NK-92 (cell line): ENCODE data around the gene ASCL5.

Experiments
- DNase-seq: peaks from one replicate; lab custom pipeline; 2025; ENCODE audit not compliant: unreplicated experiment; lab: John Stamatoyannopoulos, UW

The ASCL5 gene

GRCh38 chr1:201088901-201089525 is 38.0 kb downstream of the ASCL5 start:
- DNase-seq: no peak

GRCh38 chr1:201088395-201088794 is 38.6 kb downstream of the ASCL5 start:
- DNase-seq: no peak

- no peak for DNase-seq
Observed at GRCh38 chr1:201085902-201086735, 40.9 kb downstream of the ASCL5 start.

- DNase-seq: no peak
Observed at GRCh38 chr1:201084295-201084694, 42.7 kb downstream of the ASCL5 start.

GRCh38 chr1:201083741-201084140 is 43.2 kb downstream of the ASCL5 start:
- DNase-seq: no peak

GRCh38 chr1:201080135-201080534 is 46.8 kb downstream of the ASCL5 start:
- DNase-seq: no peak

GRCh38 chr1:201077736-201078135 is 49.2 kb downstream of the ASCL5 start:
- DNase-seq: no peak

GRCh38 chr1:201077116-201077515 is 49.9 kb downstream of the ASCL5 start:
- DNase-seq: no peak

GRCh38 chr1:201076092-201076491 is 50.9 kb downstream of the ASCL5 start:
- DNase-seq: no peak

GRCh38 chr1:201074018-201074417 is 53.0 kb downstream of the ASCL5 start:
- DNase-seq: no peak

GRCh38 chr1:201072922-201073321 is 54.1 kb downstream of the ASCL5 start:
- DNase-seq: no peak

GRCh38 chr1:201072149-201072548 is 54.8 kb downstream of the ASCL5 start:
- no peak for DNase-seq

- no peak for DNase-seq
Observed at GRCh38 chr1:201069636-201070035, 57.3 kb downstream of the ASCL5 start.

- DNase-seq: no peak
Observed at GRCh38 chr1:201068976-201069375, 58.0 kb downstream of the ASCL5 start.

GRCh38 chr1:201066986-201067385 is 60.0 kb downstream of the ASCL5 start:
- no peak for DNase-seq

GRCh38 chr1:201065686-201066085 is 61.3 kb downstream of the ASCL5 start:
- DNase-seq: no peak

GRCh38 chr1:201064806-201065205 is 62.2 kb downstream of the ASCL5 start:
- DNase-seq: no peak
